Tibial nerve (tissue), 3 donors: Measurements from ENCODE around the gene CDC16.

Source experiments
- CTCF ChIP-seq, 5 experiments: fragments of 200-600 bp in 3 of 5; fragments of 450-650 bp in 2 of 5; sonication (generic) in 3 of 5; IDR thresholded peaks; one replicate each; pipeline ENCODE4 v1.5.1; 2016 to 2019; ENCODE audit warnings: antibody characterized with exemption in 5 of 5, mild to moderate bottlenecking in 3 of 5, moderate library complexity in 2 of 5
- POLR2A ChIP-seq, 2 donors: fragments of 450-650 bp; IDR thresholded peaks; one replicate each; pipeline ENCODE4 v1.6.1; 2017; ENCODE audit warnings: antibody characterized with exemption in 2 of 2, mild to moderate bottlenecking in 2 of 2, moderate library complexity in 2 of 2

- no peak for TF ChIP-seq CTCF (IDR thresholded peaks at IDR 0.05)
- no peak for TF ChIP-seq POLR2A (IDR thresholded peaks at IDR 0.05)
These were observed 75.2 kb downstream of the CDC16 start for GRCh38 chr13:114309806-114310410.
